GM18511 (cell line): ENCODE measurements around the gene ZNF771.
"Not testable (repeated sequence)": the region's sequence is repeated elsewhere in the genome, so short reads cannot be mapped to it uniquely, and the experiment has no call there.

ENCODE experiments used
- ATAC-seq: cut with Tn5 transposase; IDR thresholded peaks from one replicate; pipeline ENCODE4 v1.9.1; 2021; ENCODE audit warnings: mild to moderate bottlenecking, moderate library complexity; ENCODE audit not compliant: unreplicated experiment

Gene ZNF771

DNA sequence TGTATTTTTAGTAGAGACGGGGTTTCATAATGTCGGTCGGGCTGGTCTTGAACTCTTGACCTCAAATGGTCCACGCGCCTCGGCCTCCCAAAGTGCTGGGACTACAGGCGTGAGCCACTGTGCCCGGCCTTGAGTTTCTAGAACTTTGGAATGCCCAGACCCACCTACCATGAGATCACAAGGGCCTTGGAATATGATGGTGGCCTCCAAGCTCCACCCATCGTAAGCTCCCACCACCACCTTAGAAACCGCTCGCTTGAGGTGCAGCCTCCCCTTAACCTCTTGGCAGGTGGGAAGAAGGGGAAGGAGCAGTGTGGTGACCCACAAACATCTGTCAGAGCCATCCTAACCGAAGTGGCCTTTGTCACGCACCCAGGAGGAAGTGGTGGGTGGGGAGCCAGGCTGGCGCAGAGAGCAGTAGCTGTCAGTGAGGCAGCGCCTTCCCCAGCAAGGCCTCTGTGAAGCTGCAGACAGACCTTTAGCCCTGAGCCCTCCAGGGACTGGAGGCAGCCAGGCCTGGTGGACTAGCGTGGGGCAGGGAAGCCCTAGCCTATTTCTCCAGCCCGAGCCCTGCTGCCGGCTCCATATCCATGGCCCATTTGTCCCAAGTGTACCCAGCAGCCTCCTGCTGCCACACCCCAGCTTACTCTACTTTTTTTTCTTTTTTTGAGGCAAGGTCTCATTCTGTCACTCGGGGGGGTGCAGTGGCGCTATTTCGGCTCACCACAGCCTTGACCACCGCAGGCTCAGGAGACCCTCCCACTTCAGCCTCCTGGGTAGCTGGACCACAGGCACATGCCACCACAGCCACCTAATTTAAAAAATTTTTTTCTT lies 51.4 kb downstream of the ZNF771 start:
- ATAC-seq: peak; percentile 91

DNA sequence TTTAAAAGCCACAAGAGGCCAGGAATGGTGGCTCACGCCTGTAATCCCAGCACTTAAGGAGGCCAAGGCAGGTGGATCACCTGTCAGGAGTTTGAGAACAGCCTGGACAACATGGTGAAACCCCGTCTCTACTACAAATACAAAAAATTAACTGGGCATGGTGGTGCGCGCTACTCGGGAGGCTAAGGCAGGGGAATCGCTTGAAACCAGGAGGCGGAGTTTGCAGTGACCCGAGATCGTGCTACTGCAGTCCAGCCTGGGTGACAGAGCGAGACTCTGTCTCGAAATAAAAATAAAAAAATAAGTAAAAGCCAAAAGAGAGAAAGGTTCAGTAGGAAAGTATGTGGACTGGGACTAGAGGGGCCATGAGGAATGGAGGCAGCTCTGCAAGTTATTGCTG lies 52.0 kb downstream of the ZNF771 start:
- no peak for ATAC-seq

DNA sequence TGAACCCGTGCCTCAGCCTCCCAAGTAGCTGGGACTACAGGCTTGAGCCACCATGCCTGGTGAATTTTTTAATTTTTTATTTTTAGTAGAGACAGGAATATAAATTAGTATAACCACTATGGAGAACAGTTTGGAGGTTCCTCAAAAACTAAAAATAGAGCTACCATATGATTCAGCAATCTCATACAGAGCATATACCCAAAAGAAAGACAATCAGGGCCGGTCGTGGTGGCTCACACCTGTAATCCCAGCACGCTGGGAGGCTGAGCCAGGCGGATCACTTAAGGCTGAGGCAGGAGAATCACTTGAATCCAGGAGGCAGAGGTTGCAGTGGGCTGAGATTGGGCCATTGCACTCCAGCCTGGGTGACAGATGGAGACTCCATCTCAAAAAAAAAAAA lies 54.0 kb downstream of the ZNF771 start:
- not testable (repeated sequence) for ATAC-seq

DNA sequence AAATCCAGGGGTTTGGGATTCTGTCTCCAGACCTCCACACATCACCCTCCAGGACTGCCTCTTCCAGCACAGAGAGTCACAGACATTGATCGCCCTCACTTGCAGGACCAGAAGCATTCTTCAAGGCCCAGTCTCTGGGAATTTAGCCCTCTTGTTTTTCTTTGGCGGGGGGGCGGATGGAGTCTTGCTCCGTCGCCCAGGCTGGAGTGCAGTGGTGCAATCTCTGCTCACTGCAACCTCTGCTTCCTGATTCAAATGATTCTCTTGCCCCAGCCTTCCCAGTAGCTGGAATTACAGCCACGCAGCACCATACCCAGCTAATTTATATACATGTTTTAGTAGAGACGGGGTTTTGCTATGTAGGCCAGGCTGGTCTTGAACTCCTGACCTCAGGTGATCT lies 56.7 kb downstream of the ZNF771 start:
- ATAC-seq: no peak
